Gastrocnemius medialis (tissue), 4 donors: ENCODE results near the gene MX1. TPM values are rescaled to one million over a fixed set of nuclear protein-coding genes. Genes with fewer than 3 reads are reported as not detected.
"Not testable (repeated sequence)": the region's sequence is repeated elsewhere in the genome, so short reads cannot be mapped to it uniquely, and the experiment has no call there.

Source experiments
- ATAC-seq, 2 donors: fragments of 150-250 bp; one replicate each; pipeline ENCODE4 v1.9.1; 2016
- DNase-seq, 2 donors: peaks; one replicate each; pipeline ENCODE4 v3.0.0-alpha.2; 2019
- H3K27ac ChIP-seq, 4 donors: fragments of 200-600 bp; sonication (generic); 1 replicate in 1 of 4; 2 replicates in 3 of 4; pipeline ENCODE4 v1.5.1; 2016 to 2018; ENCODE audit warnings: mild to moderate bottlenecking in 2 of 4, moderate library complexity in 1 of 4
- H3K27me3 ChIP-seq, 3 donors: fragments of 200-600 bp; sonication (generic) in 2 of 3; 1 replicate in 1 of 3; 2 replicates in 2 of 3; pipeline versions ENCODE4 v1.5.1 to v1.6.0; 2016 to 2019; ENCODE audit warnings: mild to moderate bottlenecking in 1 of 3, moderate library complexity in 1 of 3
- H3K36me3 ChIP-seq, 2 donors: fragments of 200-600 bp; sonication (generic) in 1 of 2; one replicate each; pipeline ENCODE4 v1.5.1; 2017 to 2018
- H3K4me1 ChIP-seq, 2 donors: fragments of 200-600 bp; sonication (generic) in 1 of 2; one replicate each; pipeline ENCODE4 v1.5.1; 2016 to 2017; ENCODE audit warnings: mild to moderate bottlenecking in 2 of 2
- H3K4me3 ChIP-seq, 4 donors: fragments of 200-600 bp; sonication (generic) in 3 of 4; 1 replicate in 1 of 4; 2 replicates in 3 of 4; pipeline ENCODE4 v1.5.1; 2016 to 2019; ENCODE audit warnings: mild to moderate bottlenecking in 2 of 4
- H3K9me3 ChIP-seq, 3 donors: fragments of 200-600 bp; sonication (generic) in 2 of 3; 1 replicate in 1 of 3; 2 replicates in 2 of 3; pipeline ENCODE4 v1.5.1; 2016 to 2019
- POLR2A ChIP-seq, 2 donors: fragments of 450-650 bp; IDR thresholded peaks; one replicate each; pipeline ENCODE4 v1.6.1; 2017; ENCODE audit warnings: antibody characterized with exemption in 2 of 2, mild to moderate bottlenecking in 2 of 2, moderate library complexity in 2 of 2
- in situ Hi-C, 4 donors: fragments of 200-750 bp; cut with MboI; loops; one replicate each; pipeline versions ENCODE4 v1.15.0 to v1.8.0; 2017; ENCODE audit warnings: low sequenced_read_pairs in 4 of 4
- intact Hi-C: fragments of 100-400 bp; cut with DNase I; formaldehyde crosslinking; loops from one replicate; pipeline ENCODE4 v1.15.1; 2023; ENCODE audit warnings: low total_unique reads
- total RNA-seq, 4 donors: library from RNA; depleted of rRNA; stranded (reverse); fragments of >200 nt; gene quantifications; one replicate each; pipeline versions ENCODE4 v1.1.0 to v1.2.3, GENCODE V29; 2016
- TF ChIP-seq, protein P1 (sequence below), 5 experiments: fragments of 450-650 bp in 3 of 5; fragments of 200-600 bp in 2 of 5; sonication (generic) in 2 of 5; IDR thresholded peaks in 4 of 5; conservative IDR thresholded peaks in 1 of 5; 1 replicate in 4 of 5; 2 replicates in 1 of 5; pipeline ENCODE4 v1.5.1; 2016 to 2019; ENCODE audit warnings: antibody characterized with exemption in 5 of 5, mild to moderate bottlenecking in 3 of 5, moderate library complexity in 3 of 5

The MX1 gene
- total RNA-seq, 4 donors from 2014 or later: 2.5 to 10.0 (median 5.7) TPM

DNA sequence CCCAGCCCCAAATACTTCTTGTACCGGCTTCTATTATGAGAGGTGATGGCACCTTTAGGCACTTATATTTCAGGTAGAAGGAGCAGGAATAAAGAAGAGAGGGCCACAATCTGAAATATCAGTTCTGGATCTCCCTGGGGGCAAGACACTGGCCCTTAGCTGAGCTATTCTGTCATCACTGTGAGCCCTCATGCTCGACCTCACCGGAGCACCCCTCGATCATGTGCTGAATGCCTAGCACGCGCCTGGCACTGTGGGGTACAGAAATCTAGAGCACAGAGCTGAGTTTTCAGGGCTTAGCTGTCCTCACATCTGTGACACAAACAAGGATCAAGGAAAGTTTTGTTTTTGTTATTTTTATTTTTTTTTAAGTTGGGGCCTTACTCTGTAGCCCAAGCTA lies 7.6 kb upstream of the MX1 start:
- no peaks in the 10 kb centered on the region for H3K36me3 ChIP-seq
- in situ Hi-C loops (no loop called here), intact Hi-C loops (no loop called here)
- H3K4me3 ChIP-seq: no peak overlapping the region
- DNase-seq (no peak), ATAC-seq (no peak)
- TF ChIP-seq, protein P1, sequence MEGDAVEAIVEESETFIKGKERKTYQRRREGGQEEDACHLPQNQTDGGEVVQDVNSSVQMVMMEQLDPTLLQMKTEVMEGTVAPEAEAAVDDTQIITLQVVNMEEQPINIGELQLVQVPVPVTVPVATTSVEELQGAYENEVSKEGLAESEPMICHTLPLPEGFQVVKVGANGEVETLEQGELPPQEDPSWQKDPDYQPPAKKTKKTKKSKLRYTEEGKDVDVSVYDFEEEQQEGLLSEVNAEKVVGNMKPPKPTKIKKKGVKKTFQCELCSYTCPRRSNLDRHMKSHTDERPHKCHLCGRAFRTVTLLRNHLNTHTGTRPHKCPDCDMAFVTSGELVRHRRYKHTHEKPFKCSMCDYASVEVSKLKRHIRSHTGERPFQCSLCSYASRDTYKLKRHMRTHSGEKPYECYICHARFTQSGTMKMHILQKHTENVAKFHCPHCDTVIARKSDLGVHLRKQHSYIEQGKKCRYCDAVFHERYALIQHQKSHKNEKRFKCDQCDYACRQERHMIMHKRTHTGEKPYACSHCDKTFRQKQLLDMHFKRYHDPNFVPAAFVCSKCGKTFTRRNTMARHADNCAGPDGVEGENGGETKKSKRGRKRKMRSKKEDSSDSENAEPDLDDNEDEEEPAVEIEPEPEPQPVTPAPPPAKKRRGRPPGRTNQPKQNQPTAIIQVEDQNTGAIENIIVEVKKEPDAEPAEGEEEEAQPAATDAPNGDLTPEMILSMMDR (IDR thresholded peaks at IDR 0.05 in 4 of 5, conservative IDR thresholded peaks at IDR 0.05 in 1 of 5): no peak
- no peak for TF ChIP-seq POLR2A (IDR thresholded peaks at IDR 0.05)
- no peaks in the 10 kb centered on the region for H3K9me3 ChIP-seq
- no peaks in the 10 kb centered on the region for H3K27me3 ChIP-seq
- no peak overlapping the region for H3K27ac ChIP-seq
- H3K4me1 ChIP-seq: no peaks in the 10 kb centered on the region

DNA sequence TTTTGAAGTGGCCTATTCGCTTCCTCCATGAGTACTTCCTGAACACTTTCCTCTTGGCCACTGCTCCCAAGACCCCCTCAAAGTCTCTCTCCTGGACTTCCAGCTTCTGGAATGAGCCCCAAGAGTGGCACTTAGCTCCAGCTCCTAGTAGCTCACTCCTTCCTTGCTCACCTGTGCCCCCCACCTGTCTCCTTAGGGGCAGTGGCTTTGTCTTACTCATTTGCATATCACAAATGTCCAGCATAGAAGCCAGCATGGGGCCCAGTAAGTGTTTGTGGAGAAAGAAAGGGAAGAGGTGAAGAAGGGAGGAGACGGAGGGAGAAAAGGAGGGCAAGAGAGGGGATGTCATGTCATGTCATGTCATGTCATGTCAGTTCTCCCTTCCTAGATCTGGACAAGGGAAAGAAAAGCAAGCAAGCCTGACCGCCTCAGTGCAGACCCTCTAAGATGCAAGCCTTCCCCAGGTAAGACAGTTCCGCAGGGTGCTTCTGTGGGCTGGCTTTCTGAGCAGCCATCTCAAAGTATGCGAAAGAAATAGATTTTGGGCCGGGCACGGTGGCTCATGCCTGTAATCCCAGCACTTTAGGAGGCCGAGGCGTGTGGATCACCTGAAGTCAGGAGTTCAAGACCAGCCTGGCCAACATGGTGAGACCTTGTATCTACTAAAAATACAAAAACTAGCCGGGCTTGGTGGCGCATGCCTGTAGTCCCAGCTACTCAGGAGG lies 6.9 kb upstream of the MX1 start:
- H3K4me1 ChIP-seq: no peaks in the 10 kb centered on the region
- no peaks in the 10 kb centered on the region for H3K9me3 ChIP-seq
- ATAC-seq (no peak), DNase-seq (no peak)
- H3K27ac ChIP-seq: peak overlapping the region in 3 of 4 donors; percentile 76 to 81 (median 77)
- no peak for TF ChIP-seq POLR2A (IDR thresholded peaks at IDR 0.05)
- TF ChIP-seq, protein P1 (IDR thresholded peaks at IDR 0.05 in 4 of 5, conservative IDR thresholded peaks at IDR 0.05 in 1 of 5): no peak
- intact Hi-C loops (no loop called here), in situ Hi-C loops (no loop called here)
- H3K27me3 ChIP-seq: no peaks in the 10 kb centered on the region
- no peaks in the 10 kb centered on the region for H3K36me3 ChIP-seq
- H3K4me3 ChIP-seq: no peak overlapping the region

DNA sequence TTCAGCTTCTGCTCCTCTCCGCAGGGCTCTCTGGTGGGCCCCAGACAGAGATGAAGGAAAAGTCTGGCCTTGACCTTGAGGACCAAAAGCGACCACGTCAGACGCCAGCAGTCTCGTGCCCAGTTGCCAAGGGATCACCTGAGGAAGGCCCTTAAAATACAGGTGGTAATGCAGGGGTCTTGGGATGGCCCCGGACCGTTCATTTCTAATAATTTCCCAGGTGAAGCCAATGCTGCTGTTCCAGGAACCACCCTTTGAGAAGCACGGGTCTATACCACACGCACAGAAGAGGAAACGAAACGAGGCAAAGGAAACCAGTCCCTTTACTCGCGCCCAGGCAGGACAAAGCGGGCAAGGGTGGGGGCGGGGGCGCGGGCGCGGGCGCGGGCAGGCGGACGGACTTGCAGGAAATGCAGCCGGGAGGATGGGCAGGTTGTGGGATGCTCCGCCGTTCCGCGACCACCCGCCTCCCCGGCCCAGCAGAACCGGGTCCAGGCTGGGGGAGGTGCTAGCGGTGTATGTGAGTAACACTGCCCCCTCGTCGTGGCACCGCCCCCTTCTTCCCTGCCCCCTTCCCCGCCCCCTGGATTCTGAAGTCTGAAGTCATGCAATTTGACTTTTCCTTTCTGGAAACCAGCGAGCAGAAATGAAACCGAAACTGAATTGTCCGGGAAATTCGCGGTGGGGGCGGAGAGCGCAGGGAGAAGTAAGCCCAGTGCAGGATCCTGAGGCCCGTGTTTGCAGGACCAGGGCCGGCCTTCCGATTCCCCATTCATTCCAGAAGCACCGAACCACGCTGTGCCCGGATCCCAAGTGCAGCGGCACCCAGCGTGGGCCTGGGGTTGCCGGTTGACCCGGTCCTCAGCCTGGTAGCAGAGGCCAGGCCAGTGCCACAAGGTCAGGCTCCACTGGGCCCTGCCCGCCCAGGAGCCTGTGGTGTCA lies 5.8 kb upstream of the MX1 start:
- Histone ChIP-seq H3K36me3 (no peaks in the 10 kb centered on the region), H3K4me3 (peak overlapping the region; percentile 58 to 80 (median 72)), H3K4me1 (no peaks in the 10 kb centered on the region), H3K27me3 (no peaks in the 10 kb centered on the region), H3K27ac (peak overlapping the region; percentile 74 to 81 (median 76)), H3K9me3 (no peaks in the 10 kb centered on the region)
- DNase-seq (peak; percentile 52 to 60), ATAC-seq (peak; percentile 87 to 94)
- intact Hi-C loops: no loop called here
- in situ Hi-C loops: no loop called here
- peak in 1 of 2 donors; percentile 35 for TF ChIP-seq POLR2A (IDR thresholded peaks at IDR 0.05)
- TF ChIP-seq, protein P1 (IDR thresholded peaks at IDR 0.05 in 4 of 5, conservative IDR thresholded peaks at IDR 0.05 in 1 of 5): no peak

DNA sequence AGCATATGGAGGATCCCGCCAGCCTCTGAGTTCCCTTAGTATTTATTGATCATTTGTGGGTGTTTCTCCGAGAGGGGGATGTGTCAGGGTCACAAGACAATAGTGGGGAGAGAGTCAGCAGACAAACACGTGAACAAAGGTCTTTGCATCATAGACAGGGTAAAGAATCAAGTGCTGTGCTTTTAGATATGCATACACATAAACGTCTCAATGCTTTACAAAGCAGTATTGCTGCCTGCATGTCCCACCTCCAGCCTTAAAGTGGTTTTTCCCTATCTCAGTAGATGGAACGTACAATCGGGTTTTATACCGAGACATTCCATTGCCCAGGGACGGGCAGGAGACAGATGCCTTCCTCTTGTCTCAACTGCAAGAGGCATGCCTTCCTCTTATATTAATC lies 5.0 kb upstream of the MX1 start:
- in situ Hi-C loops, H3K27me3 ChIP-seq, ATAC-seq, H3K4me1 ChIP-seq, intact Hi-C loops, DNase-seq, H3K9me3 ChIP-seq, H3K36me3 ChIP-seq: not testable (repeated sequence)
- Histone ChIP-seq H3K27ac (peak overlapping the region; percentile 74 to 81 (median 76)), H3K4me3 (peak overlapping the region; percentile 58 to 80 (median 72))
